ENCODE results near the gene NEU1. TPM values are rescaled to one million over a fixed set of nuclear protein-coding genes. Genes with fewer than 3 reads are reported as not detected.

NEU1 gene
- polyA plus RNA-seq, 2 of the 4 experiments (the other 2 are of a cell fraction): 15.8 to 19.2 TPM

DNA sequence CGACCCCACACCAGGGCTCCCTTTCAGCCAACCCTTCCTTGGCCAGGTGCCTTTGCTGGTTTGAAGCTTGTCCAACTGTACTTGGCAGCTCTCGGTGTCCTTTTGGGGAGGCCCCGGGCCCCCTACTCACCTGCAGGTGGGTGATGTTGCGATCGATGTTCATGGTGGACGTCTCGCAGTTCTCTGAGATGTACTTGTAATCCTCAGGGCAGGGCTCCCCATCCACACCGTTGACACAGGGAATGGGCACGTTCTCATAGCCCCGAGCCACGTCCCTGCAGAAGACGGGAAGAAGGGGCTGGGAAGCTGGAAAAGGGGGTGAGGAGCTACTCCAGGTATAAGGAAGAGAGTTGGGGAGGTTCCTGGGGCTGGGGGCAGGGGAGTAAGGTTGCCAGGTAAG lies 21.1 kb upstream of the NEU1 start (continued):
- TF ChIP-seq FOSL2 (IDR thresholded peaks at IDR 0.05) (no peak), FOSL2 (CRISPR knock-in tag; IDR thresholded peaks at IDR 0.05) (no peak), TFCP2L1 (CRISPR knock-in tag; IDR thresholded peaks at IDR 0.05) (no peak), NPAS2 (CRISPR knock-in tag; IDR thresholded peaks at IDR 0.05; ENCODE audit: borderline replicate concordance) (no peak), KDM1A (IDR thresholded peaks at IDR 0.05; ENCODE audit: low read depth) (no peak), CBX2 (IDR thresholded peaks at IDR 0.05; ENCODE audit: borderline replicate concordance, low read depth) (no peak), NFE2L2 (conservative IDR thresholded peaks at IDR 0.05; ENCODE audit: low read length) (no peak)
- TF ChIP-seq, protein P1, sequence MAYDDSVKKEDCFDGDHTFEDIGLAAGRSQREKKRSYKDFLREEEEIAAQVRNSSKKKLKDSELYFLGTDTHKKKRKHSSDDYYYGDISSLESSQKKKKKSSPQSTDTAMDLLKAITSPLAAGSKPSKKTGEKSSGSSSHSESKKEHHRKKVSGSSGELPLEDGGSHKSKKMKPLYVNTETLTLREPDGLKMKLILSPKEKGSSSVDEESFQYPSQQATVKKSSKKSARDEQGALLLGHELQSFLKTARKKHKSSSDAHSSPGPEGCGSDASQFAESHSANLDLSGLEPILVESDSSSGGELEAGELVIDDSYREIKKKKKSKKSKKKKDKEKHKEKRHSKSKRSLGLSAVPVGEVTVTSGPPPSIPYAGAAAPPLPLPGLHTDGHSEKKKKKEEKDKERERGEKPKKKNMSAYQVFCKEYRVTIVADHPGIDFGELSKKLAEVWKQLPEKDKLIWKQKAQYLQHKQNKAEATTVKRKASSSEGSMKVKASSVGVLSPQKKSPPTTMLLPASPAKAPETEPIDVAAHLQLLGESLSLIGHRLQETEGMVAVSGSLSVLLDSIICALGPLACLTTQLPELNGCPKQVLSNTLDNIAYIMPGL (CRISPR knock-in tag; IDR thresholded peaks at IDR 0.05; ENCODE audit: borderline replicate concordance): no peak
- TF ChIP-seq, protein P2, sequence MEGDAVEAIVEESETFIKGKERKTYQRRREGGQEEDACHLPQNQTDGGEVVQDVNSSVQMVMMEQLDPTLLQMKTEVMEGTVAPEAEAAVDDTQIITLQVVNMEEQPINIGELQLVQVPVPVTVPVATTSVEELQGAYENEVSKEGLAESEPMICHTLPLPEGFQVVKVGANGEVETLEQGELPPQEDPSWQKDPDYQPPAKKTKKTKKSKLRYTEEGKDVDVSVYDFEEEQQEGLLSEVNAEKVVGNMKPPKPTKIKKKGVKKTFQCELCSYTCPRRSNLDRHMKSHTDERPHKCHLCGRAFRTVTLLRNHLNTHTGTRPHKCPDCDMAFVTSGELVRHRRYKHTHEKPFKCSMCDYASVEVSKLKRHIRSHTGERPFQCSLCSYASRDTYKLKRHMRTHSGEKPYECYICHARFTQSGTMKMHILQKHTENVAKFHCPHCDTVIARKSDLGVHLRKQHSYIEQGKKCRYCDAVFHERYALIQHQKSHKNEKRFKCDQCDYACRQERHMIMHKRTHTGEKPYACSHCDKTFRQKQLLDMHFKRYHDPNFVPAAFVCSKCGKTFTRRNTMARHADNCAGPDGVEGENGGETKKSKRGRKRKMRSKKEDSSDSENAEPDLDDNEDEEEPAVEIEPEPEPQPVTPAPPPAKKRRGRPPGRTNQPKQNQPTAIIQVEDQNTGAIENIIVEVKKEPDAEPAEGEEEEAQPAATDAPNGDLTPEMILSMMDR (IDR thresholded peaks at IDR 0.05): no peak

DNA sequence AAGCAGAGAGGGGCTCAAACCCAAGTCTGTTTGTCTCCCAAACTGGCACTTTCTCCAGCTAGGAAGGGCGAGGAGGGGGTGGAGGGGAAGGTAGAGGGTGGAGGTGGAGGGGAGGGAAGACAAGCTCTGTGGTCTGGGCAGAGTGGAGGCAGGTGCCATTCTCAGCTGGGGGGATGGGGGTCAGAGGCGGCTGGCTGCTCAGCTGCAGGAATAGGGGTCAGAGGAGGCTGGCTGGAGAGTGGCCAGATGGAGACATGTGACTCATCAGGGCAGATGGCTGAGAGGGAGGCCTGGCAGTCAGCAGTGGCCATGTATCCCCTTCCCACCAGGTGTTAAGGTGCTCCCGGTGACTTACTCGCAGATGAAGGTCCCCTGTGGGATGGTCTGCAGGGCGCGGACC lies 19.7 kb upstream of the NEU1 start:
- ChIA-PET POLR2A (no interaction called here), CTCF (interaction anchor here (2.6 kb wide), 1 partner anchor 71 kb away, joined by 6 read pairs; no protein-coding TSS in a partner anchor)
- FAIRE-seq (no peak), ATAC-seq (0 out of 6 replicates have a peak, but pooled peaks of 1 of the 2 experiments have one; percentile 22), DNase-seq (ENCODE audit: low read depth in 1 of 2, low spot score in 1 of 2) (no peak)
- Histone ChIP-seq H3K4me3 (no peak overlapping the region), H3K9me3 (no peaks in the 10 kb centered on the region), H3K27ac (no peak overlapping the region), H3K4me2 (no peak overlapping the region), H3K4me1 (no peaks in the 10 kb centered on the region)
- 76% methylated on average over 6 of the region's 6 CpGs for WGBS (ENCODE audit: missing lambda C conversion rate)
- no peak for TF ChIP-seq MAFK (IDR thresholded peaks at IDR 0.05; ENCODE audit: partially characterized antibody)
- TF ChIP-seq TFCP2L1 (CRISPR knock-in tag; IDR thresholded peaks at IDR 0.05): no peak
- TF ChIP-seq POLR2AphosphoS2 (conservative IDR thresholded peaks at IDR 0.05; ENCODE audit: low read length): no peak
- no peak for TF ChIP-seq RCOR1 (IDR thresholded peaks at IDR 0.05; ENCODE audit: low read depth, low read length)
- TF ChIP-seq ESRRA (IDR thresholded peaks at IDR 0.05; ENCODE audit: borderline replicate concordance, low read length): no peak
- TF ChIP-seq ZFP36 (IDR thresholded peaks at IDR 0.05; ENCODE audit: borderline replicate concordance, partially characterized antibody): no peak
- TF ChIP-seq CEBPB (IDR thresholded peaks at IDR 0.05): no peak
- TF ChIP-seq POLR2A (IDR thresholded peaks at IDR 0.05; ENCODE audit: low read length): no peak
- TF ChIP-seq, protein P1 (CRISPR knock-in tag; IDR thresholded peaks at IDR 0.05; ENCODE audit: borderline replicate concordance): no peak
- TF ChIP-seq, protein P3, sequence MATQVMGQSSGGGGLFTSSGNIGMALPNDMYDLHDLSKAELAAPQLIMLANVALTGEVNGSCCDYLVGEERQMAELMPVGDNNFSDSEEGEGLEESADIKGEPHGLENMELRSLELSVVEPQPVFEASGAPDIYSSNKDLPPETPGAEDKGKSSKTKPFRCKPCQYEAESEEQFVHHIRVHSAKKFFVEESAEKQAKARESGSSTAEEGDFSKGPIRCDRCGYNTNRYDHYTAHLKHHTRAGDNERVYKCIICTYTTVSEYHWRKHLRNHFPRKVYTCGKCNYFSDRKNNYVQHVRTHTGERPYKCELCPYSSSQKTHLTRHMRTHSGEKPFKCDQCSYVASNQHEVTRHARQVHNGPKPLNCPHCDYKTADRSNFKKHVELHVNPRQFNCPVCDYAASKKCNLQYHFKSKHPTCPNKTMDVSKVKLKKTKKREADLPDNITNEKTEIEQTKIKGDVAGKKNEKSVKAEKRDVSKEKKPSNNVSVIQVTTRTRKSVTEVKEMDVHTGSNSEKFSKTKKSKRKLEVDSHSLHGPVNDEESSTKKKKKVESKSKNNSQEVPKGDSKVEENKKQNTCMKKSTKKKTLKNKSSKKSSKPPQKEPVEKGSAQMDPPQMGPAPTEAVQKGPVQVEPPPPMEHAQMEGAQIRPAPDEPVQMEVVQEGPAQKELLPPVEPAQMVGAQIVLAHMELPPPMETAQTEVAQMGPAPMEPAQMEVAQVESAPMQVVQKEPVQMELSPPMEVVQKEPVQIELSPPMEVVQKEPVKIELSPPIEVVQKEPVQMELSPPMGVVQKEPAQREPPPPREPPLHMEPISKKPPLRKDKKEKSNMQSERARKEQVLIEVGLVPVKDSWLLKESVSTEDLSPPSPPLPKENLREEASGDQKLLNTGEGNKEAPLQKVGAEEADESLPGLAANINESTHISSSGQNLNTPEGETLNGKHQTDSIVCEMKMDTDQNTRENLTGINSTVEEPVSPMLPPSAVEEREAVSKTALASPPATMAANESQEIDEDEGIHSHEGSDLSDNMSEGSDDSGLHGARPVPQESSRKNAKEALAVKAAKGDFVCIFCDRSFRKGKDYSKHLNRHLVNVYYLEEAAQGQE (IDR thresholded peaks at IDR 0.05): no peak

All from A549 (cell line).